AG10803 (cell line): ENCODE measurements around the gene TUBA1B.
"Not testable (repeated sequence)": the region's sequence is repeated elsewhere in the genome, so short reads cannot be mapped to it uniquely, and the experiment has no call there.

Experiments used
- DNase-seq: peaks from one replicate; pipeline ENCODE4 v3.0.0; 2010; ENCODE audit warnings: low read depth
- H3K4me3 ChIP-seq: 2 replicates; pipeline ENCODE4 v1.5.1; 2011; ENCODE audit warnings: mild to moderate bottlenecking, low read length, control low read depth
- TF ChIP-seq, protein P1 (sequence below): conservative IDR thresholded peaks from 2 replicates; pipeline ENCODE4 v1.5.1; 2011; ENCODE audit warnings: mild to moderate bottlenecking, low read length, control low read depth, inconsistent platforms

TUBA1B gene

DNA sequence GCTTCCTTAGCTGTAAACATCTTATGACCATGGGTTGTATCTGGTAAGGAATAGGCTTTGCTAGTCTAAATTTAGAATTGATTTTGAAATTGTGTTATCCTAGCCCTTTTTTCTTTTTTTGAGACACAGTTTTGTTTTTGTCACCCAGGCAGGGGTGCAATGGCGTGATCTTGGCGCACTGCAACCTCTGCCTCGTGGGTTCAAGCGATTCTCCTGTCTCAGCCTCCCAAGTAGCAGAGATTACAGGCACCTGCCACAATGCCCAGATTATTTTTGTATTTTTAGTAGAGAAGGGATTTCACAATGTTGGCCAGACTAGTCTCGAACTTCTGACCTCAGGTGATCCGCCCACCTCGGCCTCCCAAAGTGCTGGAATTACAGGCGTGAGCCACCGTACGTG is 2.4 kb upstream of the TUBA1B start:
- no peak overlapping the region for H3K4me3 ChIP-seq
- no peak for DNase-seq

DNA sequence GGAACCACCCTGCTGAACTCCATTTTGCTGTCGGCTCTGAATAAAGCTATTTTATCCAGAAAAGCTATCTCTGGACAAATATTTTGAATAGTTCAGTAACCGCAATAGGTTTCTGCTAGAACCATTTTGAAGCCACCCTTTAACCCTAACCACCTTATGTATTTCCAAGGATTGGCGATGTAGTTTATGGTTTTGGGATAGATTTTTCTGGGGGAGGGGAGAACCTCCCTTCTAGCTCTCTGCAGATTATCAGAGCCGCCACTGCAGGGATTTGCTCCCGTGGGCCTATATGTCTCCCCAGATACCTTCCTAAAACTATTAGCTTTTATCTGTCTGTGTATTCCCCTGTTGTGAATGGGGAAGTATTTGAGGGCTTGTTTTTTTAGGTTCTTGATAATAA is 1.8 kb upstream of the TUBA1B start:
- H3K4me3 ChIP-seq = peak overlapping the region; percentile 35
- no peak for DNase-seq
- TF ChIP-seq, protein P1, sequence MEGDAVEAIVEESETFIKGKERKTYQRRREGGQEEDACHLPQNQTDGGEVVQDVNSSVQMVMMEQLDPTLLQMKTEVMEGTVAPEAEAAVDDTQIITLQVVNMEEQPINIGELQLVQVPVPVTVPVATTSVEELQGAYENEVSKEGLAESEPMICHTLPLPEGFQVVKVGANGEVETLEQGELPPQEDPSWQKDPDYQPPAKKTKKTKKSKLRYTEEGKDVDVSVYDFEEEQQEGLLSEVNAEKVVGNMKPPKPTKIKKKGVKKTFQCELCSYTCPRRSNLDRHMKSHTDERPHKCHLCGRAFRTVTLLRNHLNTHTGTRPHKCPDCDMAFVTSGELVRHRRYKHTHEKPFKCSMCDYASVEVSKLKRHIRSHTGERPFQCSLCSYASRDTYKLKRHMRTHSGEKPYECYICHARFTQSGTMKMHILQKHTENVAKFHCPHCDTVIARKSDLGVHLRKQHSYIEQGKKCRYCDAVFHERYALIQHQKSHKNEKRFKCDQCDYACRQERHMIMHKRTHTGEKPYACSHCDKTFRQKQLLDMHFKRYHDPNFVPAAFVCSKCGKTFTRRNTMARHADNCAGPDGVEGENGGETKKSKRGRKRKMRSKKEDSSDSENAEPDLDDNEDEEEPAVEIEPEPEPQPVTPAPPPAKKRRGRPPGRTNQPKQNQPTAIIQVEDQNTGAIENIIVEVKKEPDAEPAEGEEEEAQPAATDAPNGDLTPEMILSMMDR = no peak

More for the DNA sequence above, 2.4 kb upstream of the TUBA1B start:
- TF ChIP-seq, protein P1 = no peak

DNA sequence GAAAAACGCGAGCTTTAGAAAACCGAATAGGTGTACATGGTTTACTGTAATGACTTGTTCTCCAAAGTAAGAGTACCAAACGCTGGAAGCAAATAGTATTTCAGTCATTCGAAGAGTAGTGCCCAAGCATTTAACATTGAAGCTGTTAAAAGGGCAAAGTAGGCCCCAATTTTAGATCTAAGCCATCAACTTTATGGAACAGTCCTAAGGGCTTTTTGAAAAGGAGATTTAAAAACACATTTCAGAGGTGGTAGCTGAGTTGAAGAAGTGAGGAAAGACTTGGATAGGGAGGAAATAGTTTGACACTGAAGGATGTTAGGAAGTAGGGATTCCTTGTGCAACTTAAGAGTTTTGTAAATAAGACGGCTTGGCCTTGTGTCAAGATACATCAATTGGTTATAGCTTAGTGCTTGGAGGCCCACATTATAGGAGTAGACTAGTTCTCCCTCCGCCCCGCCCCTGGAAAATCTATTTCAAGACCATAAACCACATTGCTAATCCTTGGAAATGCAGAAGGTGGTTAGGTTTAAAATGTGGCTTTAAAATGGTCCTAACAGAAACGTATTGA is 783 bp upstream of the TUBA1B start:
- peak; percentile 61 for DNase-seq
- H3K4me3 ChIP-seq = peak overlapping the region; percentile 62
- TF ChIP-seq, protein P1 = no peak

DNA sequence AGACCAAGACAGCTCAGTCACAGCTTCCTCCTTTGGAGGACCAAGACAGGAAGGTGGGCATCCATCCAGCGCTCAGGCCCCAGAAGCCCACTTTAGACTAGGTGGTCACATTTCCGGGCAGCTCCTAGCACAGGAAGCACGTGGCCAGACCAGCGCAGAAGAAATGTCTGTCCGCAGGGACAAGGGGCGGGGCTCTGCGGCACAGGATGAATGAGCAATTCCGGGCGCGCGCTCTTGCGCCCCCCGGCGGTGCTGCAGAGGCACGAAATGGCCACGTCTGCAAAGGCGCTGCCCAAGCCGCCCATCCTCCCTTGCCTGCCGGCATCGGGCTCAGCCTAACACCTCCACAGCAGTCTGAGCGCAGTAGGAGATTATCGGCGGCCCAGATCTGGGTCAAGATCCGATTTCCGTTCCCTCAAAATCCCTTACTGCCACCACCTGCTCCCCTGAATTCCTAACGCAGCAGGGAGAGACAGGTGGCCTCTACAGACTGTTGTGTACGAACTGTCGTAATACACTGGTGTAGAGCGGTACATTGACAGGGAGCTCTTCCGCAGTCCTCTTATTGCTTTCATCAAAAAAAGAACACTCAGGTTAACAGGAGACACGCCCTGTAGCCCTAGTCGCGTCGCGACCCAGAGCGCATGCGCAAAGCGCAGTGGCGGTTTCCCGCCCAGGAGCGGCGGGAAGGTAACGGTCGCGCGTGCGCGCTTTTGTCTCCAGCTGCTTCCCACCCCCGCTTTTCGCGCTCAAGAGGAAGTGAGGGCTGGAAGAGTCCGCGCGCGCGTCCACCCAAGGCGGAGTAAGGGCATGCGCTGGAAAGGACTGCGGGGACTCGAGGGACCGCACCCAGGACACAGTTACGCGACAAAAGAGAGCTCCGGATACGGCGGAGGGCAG is 794 bp downstream of the TUBA1B start:
- peak; percentile 93 for DNase-seq
- TF ChIP-seq, protein P1 = peak; percentile 81
- peak overlapping the region; percentile 98 for H3K4me3 ChIP-seq

DNA sequence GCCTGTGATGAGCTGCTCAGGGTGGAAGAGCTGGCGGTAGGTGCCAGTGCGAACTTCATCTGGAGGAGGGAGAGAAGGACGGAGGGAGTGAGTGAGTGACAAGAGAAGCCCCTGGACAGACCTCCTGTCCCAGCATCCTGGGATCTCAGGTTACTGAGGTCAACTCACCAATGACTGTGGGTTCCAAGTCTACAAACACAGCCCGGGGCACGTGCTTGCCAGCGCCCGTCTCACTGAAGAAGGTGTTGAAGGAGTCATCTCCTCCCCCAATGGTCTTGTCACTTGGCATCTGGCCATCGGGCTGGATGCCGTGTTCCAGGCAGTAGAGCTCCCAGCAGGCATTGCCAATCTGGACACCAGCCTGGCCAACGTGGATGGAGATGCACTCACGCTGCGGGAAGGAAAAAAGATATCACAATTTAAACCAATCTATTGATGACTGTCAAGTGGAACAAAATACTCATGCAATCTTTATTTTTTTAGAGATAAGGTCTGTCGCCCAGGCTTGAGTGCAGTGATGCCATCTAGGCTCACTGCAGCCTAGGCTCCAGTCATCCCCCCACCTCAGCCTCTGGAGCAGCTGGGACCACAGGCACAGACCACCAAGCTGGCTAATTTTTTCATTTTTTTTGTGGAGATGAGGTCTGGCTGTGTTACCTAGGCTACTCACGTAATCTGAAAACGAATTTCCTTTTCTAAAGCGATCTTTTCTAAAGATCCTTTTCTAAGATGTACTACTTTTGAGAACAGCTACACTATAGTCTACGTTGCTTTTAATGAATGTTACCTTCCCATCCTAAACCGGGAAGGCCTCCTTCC is 1.7 kb downstream of the TUBA1B start:
- TF ChIP-seq, protein P1 = no peak
- no peak for DNase-seq
- H3K4me3 ChIP-seq = peak overlapping the region; percentile 98

DNA sequence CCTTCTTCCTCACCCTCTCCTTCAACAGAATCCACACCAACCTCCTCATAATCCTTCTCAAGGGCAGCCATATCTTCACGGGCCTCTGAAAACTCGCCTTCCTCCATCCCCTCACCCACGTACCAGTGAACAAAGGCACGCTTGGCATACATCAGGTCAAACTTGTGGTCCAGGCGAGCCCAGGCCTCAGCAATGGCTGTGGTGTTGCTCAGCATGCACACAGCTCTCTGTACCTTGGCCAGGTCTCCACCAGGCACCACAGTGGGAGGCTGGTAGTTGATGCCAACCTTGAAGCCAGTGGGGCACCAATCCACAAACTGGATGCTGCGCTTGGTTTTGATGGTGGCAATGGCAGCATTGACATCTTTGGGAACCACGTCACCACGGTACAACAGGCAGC is 3.2 kb downstream of the TUBA1B start:
- DNase-seq, H3K4me3 ChIP-seq: not testable (repeated sequence)
